HG03457 (cell line): Measurements from ENCODE around the gene CASZ1.

Experiments used
- ATAC-seq: cut with Tn5 transposase; IDR thresholded peaks from one replicate; pipeline ENCODE4 v1.9.1; 2021; ENCODE audit warnings: moderate number of reproducible peaks; ENCODE audit not compliant: unreplicated experiment

Gene CASZ1

GRCh38 chr1:10615932-10616671, 180.3 kb downstream of the CASZ1 start:
- ATAC-seq: no peak

DNA sequence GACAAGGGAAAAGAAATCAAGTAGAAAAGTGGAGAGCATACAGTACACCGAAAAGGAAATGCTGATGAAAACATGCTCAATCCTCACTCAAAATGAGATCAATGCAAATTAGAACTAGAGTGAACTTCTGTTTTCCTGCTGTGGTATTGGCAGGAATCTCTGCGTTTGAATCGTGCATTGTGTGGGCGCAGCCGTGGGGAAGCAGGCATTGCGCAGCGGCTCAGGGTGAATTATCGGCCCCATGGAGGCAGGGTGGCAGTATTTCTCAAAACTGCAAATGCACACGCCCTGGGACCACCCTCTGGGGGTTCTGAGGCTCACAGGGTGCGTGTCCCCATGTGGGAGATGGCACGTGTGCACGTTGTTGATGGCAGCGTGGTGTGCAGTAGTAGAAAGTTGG, 181.1 kb downstream of the CASZ1 start:
- no peak for ATAC-seq

DNA sequence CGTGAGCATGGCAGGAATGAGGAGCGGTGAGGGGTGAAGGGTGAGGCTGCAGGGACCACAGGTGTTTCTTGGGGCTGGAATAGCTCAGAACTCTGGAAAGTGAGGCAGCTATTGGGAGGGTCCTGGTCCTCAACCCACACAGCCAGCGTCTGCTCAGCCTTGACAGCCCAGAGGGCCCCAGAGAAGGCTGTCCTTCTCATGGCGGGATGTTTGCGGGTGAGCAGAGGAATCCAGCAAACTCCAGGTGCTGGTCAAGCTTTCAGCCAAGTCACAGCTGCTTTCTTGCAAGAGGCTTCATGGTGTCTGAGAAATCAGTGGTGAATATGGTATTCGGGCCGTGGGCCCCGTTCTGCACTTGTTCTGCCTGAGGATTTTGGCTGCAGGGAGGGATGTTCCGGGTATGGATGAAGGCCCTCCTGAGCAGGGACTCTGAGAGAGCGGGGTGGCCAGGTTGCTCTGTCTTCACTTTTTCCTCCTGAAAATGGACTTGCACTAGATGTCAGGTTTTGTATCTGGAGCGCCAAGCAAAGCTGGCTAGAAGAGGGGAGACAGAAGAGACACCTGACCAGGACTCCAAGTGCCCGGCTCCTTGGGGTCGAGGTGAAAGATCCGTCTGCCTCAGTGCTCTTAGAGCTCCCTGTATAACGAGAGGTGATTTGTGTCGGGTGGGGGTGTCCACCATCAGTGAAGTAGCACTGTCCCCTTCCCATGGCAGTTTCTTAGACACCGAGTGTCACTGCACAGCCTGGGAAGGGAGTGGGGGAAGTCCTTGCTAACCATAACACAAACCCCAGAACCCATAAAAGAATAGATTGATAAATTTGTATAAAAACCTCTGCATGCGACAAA, 181.8 kb downstream of the CASZ1 start:
- no peak for ATAC-seq

- no peak for ATAC-seq
These were observed 182.6 kb downstream of the CASZ1 start for GRCh38 chr1:10613861-10614260.

- no peak for ATAC-seq
These were observed 183.1 kb downstream of the CASZ1 start for GRCh38 chr1:10613340-10613739.

- ATAC-seq: no peak
These were observed 183.8 kb downstream of the CASZ1 start for GRCh38 chr1:10612436-10613160.

DNA sequence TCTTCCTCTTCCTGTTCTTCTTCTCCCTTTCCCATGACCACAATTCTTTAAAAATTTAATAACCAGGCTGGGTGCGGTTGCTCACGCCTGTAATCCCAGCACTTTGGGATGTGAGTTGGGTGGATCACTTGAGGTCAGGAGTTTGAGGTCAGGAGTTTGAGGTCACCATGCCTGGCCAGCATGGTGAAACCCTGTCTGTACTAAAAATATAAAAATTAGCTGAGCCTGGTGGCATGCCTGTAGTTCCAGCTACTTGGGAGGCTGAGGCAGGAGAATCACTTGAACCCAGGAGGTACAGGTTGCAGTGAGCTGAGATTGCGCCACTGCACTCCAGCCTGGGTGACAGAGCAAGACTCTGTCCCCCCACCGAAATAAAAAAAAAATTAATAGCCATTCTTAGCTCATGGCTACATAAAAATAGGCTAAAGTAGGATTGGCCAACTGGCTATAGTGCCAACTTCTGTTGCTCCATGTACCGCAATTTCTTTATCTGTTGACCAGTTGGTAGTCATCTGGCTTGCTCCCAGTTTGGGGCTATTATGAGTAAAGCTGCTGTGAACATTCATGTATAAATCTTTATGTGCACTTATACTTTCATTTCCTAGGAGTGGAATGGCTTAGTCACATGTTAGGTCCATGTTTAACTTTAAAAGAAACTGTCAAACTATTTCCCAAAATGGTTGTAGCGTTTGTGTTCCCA, 185.4 kb downstream of the CASZ1 start:
- ATAC-seq: no peak

DNA sequence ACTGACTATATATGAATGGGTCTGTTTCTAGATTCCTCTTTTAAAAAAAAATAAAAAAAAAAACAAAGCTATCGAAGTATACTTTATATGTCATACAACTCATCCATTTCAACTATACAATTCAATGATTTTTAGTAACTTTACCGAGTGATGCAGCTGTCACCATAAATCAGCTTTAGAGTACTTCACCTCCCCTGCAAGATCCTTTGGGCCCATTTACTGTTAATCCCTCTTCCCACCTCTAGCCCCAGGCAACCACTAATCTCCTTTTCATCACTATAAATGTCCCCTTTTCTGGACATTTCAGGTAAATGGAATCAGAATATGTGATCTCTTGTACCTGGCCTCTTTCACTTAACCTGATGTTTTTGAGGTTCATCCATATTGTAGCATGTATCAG, 187.8 kb downstream of the CASZ1 start:
- ATAC-seq: no peak

GRCh38 chr1:10607228-10607627, 189.2 kb downstream of the CASZ1 start:
- no peak for ATAC-seq

DNA sequence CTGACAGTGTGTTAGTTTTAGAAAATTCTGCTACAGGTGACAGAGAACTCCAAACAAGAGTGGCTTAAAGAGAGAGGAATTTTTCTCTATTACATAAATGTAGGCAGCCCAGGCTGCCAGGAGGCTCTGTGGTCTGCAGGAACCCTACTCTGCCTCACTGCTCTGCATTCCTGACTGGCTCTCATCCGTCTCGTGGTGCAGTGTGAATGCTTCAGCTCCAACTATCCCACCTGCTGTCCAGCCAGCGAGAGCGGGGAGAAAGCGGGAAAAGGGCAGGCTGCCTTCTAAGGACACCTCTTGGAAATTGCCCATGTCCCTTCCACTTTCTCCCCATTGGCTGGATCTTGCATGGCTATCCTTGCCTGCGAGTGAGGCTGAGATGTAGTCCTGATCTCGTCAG, 190.4 kb downstream of the CASZ1 start:
- ATAC-seq: no peak

DNA sequence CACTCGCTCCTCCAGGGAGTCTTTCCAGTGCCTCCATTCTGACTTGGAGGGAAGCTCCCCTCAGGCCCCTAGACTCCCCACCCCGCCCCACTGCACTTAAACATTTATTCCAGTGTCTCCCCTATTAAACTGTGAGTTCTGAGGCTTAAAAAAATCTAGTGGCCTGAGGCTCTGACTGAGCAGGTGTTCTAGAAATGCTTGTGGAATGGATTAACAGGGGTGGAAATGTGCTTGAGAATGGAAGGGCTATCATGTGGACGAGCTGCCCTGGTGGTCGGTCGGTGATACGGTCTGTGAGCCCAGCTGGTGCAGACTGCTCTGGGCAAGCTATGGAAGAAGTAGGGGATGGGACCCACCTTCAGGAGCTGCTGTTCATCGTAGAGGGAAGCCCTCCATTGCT, 191.5 kb downstream of the CASZ1 start:
- no peak for ATAC-seq

DNA sequence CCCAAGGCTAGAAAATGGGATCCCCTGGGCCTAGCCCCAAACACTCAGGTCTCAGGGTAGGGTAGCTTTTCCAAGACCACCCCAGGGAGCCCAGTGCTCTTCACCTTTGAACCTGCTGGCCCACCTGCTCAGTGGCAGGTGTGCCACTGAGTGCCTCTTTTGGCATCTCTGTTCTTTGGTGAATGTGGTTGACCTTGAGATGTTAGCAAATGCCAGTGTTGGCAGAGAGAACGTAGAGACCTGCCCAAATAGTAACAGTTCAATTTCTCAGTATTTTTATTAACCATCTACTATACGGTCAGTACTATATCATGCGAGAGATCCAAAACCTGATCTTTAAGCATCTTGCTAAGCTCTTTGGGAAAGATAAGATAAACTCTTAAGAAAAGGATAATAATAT, 193.5 kb downstream of the CASZ1 start:
- ATAC-seq: no peak

GRCh38 chr1:10601342-10602070, 194.9 kb downstream of the CASZ1 start:
- ATAC-seq: no peak

DNA sequence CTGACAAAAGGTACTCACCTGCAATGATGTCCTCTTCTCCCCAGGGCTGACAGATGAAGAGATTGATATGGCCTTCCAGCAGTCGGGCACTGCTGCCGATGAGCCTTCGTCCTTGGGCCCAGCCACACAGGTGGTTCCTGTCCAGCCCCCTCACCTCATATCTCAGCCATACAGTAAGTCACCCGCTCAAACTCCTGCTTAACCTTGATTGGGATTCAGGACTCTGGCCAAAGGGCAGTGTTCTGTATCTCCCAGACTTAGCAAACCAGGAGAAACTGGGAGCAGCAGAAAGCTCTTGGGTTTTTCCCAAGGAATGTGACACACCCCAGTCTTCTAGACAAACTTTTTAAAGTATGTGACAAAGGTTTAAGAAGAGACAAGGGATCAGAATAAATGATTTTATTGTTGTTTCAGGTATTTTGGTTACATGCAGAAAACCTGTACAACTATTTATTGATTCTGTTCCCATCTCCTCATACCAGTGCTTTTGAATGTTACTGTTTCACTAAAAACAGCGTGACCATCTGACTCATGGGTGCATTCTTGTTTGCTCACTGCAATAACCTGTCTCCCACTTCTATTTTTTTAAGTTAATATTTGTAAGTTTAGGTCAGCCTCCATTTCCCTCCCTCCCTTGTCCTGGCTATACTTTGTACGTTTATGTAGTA, 197.1 kb downstream of the CASZ1 start:
- no peak for ATAC-seq

GRCh38 chr1:10598389-10598702, 198.1 kb downstream of the CASZ1 start:
- no peak for ATAC-seq

GRCh38 chr1:10597492-10598388, 198.7 kb downstream of the CASZ1 start:
- no peak for ATAC-seq

- ATAC-seq: no peak
These were observed 199.7 kb downstream of the CASZ1 start for GRCh38 chr1:10596780-10597179.

- no peak for ATAC-seq
These were observed 201.7 kb downstream of the CASZ1 start for GRCh38 chr1:10594595-10595223.

GRCh38 chr1:10593750-10594149, 202.7 kb downstream of the CASZ1 start:
- no peak for ATAC-seq
